SU-DHL-6 (cell line): ENCODE measurements around the gene FANCG.

Experiments used
- EZH2phosphoT487 ChIP-seq: fragments of 200-600 bp; sonication (generic), shearing (Covaris generic); conservative IDR thresholded peaks from 2 replicates; pipeline ENCODE4 v1.6.1; 2018; ENCODE audit warnings: mild to moderate bottlenecking, antibody characterized with exemption, low read length, moderate library complexity, mixed read lengths
- TF ChIP-seq, protein P1 (sequence below): fragments of 200-600 bp; sonication (generic); IDR thresholded peaks from one replicate; pipeline ENCODE4 v1.5.1; 2017; ENCODE audit warnings: antibody characterized with exemption, mild to moderate bottlenecking, low read length, moderate library complexity; ENCODE audit not compliant: insufficient read depth, poor library complexity, severe bottlenecking

DNA sequence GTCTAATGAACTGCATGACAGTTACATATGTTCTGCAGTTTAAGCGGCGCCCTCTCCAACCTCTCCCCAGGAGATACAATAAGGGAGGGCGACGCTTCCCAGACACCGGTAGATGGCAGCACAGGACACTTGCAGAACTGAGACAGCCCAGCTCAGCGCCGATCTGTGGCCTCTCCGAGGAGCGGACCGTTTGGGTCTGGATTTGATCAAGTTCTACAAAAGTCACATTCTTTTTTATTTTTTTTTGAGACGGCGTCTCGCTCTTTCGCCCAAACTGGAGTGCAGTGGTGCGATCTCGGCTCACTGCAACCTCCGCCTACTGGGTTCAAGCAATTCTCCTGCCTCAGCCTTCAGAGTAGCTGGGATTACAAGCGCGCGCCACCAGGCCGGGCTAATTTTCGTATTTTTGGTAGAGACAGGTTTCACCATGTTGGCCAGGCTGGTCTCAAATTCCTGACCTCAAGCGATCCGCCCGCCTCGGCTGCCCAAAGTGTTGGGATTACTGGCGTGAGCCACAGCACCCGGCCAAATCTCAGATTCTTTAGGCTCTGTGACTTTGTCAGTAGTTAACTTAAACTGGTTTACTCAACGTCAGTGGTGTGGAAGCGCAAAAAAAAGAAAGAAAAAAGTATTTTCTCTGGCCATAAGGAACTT is 37.3 kb upstream of the FANCG start:
- no peak for TF ChIP-seq EZH2phosphoT487
- TF ChIP-seq, protein P1, sequence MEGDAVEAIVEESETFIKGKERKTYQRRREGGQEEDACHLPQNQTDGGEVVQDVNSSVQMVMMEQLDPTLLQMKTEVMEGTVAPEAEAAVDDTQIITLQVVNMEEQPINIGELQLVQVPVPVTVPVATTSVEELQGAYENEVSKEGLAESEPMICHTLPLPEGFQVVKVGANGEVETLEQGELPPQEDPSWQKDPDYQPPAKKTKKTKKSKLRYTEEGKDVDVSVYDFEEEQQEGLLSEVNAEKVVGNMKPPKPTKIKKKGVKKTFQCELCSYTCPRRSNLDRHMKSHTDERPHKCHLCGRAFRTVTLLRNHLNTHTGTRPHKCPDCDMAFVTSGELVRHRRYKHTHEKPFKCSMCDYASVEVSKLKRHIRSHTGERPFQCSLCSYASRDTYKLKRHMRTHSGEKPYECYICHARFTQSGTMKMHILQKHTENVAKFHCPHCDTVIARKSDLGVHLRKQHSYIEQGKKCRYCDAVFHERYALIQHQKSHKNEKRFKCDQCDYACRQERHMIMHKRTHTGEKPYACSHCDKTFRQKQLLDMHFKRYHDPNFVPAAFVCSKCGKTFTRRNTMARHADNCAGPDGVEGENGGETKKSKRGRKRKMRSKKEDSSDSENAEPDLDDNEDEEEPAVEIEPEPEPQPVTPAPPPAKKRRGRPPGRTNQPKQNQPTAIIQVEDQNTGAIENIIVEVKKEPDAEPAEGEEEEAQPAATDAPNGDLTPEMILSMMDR: peak; percentile 96
